Measurements from ENCODE around the gene ATP2B3.

- TF ChIP-seq EZH2 (IDR thresholded peaks at IDR 0.05) (no peak), POLR2AphosphoS5 (IDR thresholded peaks at IDR 0.05; ENCODE audit: borderline replicate concordance, low read depth, low read length) (no peak)
Observed at GRCh38 chrX:153598541-153599191, 81.2 kb downstream of the ATP2B3 start, which contains the start of gene CCNQ.

Measured in SK-N-MC (cell line).